Stimulated activated naive CD4-positive, alpha-beta T cell treated with Interleukin-2 at 50 U/mL for 16 hours (primary cell): ENCODE data around the gene OTUB1.
"Not testable (repeated sequence)": the region's sequence is repeated elsewhere in the genome, so short reads cannot be mapped to it uniquely, and the experiment has no call there.

ENCODE experiments used
- DNase-seq: peaks from one replicate; lab custom pipeline; 2025; lab: John Stamatoyannopoulos, UW

OTUB1 gene, protein sequence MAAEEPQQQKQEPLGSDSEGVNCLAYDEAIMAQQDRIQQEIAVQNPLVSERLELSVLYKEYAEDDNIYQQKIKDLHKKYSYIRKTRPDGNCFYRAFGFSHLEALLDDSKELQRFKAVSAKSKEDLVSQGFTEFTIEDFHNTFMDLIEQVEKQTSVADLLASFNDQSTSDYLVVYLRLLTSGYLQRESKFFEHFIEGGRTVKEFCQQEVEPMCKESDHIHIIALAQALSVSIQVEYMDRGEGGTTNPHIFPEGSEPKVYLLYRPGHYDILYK

DNA sequence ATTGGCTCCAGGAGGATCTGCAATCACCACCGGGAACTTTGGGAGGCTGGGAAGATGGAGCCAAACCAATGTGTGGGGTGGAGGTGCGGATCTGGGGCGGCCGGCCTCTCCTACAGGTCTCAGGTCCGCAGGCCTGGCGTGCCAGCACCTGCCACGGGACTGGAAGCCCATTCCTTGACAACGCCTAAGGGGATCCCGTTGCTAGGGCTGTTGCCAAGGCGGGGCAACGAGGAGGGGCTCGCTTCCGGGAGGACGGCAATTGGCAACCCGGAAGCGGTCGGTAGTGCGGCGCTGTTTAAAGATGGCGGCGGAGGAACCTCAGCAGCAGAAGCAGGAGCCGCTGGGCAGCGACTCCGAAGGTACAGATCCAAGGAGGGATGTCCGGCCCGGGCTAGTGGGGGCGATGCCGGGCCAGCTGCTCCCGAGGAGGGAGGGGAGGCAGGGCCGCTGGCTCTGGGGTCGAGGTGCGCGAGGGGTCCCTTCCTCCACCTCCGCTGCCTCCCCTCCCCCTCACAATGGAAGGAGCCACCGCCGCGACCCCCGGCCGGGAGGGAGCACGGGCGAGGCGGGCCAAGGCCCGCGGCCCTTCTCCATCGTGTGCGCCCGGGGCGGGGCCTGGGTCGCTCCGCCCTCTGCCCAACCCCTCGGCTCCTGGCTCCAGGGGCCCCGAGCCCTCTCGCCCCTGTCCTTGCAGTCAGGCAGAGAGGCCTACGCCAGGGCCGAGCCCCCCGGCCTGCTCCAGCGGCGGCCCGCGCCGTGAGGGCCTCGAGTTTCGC is at the start of gene OTUB1:
OTUB1 (plus strand) TSS at position 283 of the 776 bp plus-strand sequence; CDS start at position 302, 19 bp downstream.
- DNase-seq: peak; percentile 85

DNA sequence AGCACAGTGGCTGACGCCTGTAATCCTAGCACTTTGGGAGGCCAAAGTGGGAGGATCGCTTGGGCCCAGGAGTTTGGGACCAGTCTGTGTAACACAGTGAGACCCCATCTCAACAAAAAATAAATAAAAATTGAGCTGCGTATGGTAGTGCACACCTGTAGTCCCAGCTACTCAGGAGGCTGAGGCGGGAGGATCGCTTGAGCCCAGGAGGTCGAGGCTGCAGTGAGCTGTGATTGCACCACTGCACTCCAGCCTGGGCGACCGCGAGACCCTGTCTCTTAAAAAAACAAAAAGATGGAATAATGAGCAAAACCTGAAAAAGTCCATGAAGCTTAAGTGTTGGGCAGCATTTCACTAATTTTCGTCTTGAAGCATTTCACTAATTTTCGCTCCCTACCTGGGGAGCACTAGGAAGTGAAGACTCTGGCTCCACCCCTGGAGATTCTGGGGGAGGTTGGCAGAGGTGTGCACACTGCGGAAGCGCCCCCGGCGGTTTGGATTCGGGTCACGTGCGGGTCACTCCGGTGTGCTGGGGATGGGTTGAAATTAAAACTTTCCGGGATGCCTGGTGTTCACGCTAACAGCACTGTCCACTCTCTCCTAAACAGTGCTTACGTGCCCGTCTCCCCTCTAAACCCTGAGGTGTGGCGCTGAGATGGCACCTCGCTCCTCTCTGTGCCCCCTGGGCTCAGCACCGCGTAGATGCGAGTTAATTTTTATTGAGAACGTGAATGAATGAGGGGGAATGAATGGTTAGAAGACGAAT is 48.3 kb upstream of the OTUB1 start:
- DNase-seq: no peak

DNA sequence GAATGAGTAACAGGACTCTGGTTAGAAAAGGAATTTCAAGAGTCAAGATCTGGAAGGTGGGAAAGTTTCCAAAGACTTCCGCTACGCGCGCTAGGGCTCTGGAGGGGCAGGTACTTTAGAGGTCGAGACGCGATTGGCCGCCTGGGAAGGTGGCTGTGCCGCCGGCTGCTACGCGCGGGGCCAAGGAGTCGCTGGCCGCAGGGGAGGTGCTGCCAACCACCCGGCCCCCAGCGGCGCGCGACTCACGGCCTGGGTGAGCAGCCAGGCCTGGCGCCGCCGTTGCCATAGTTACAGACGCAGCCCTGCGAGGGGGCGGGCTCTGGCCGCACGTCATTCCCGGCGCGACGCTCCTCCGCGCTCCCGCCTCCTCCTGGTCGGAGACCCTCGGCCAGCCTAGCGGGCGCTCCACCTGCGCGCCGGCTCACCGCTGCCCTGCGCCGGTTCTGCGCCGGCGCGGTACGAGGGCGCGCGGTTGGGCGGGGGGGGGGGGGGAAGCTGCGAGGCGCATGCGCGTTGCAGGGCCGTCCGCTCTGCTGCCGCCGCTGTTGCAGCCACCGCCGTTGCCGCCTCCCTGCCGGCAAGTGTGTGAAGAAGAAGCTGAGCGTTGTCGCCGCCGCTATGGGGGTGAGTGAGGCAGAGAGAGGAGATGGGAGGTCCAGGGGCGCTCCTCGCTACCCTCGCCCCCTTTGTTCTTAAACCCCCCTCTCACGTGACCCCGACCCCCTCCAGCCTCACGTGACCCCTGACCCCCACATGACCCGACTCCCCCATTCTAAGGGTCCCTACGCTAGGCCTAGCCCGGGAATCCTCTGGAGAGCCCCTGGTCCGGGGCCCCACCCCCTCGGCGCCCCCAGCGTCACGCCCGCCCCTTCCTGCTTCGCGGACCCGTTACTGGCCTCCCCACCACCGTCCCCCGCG is 47.5 kb upstream of the OTUB1 start, which contains the start of gene NAA40:
NAA40 (plus strand) TSS at position 524 of the 918 bp plus-strand sequence; CDS start at position 619, 95 bp downstream.
- DNase-seq: peak; percentile 93

DNA sequence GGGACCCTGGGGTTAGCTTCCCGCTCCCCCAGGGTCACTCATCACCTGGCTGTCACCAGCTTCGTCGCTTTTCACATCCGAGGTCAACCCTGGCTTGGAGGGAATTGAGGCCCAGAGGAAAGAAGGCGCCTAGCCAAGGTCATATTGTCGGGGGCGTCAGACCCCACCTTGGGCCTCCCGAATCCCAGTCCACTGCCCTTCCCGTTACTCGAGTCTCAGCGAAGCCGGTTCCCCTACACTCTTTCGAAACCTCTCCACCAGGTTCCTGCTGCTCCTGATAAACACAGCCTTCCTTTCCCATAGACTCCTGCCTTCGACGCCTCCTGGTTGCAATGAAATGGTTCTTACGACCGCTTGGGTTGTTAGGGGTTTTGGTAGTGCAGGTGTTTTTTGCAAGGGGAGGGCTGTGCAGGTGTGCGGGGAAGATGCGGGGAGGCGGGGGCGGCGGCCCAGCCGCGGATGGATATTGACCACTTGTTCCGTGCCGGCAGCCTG is 46.8 kb upstream of the OTUB1 start:
- no peak for DNase-seq

DNA sequence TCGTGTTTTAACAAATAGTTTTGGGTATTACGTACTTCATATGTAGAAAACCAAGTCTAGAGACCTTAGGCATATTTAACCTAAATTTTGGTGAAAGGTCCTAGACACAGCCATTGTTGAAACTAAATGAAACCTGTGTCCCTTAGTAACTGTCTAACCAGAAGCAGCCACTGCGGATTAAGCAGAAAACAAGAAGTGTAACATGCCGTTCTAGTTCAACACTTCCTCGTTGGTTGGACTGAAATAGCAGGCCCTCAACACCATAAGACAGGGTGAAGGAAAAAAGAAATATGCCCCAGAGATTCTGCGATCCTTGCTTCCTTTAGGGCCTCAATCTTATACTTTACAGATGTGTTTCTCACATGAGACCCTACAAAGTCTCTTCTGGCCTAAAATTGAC is 45.5 kb upstream of the OTUB1 start:
- DNase-seq: no peak

DNA sequence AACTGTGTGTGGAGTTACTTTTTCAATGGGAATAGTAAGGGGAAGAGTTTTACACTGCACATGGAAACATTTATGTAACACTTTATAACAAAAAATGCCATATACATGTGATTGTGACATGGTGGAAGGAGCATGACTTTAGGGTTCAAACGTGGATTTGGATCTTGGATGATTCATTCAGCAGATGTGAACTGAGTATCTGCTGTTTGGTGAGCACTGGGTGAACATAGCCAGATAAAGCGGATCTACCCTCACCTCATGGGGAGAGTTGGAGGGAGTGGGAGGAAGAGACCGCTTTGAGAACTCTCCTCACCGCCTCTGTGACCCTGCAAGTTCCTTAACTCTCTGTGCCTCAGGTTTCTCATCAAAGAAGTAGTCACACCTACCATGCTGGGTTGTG is 44.3 kb upstream of the OTUB1 start:
- DNase-seq: no peak

DNA sequence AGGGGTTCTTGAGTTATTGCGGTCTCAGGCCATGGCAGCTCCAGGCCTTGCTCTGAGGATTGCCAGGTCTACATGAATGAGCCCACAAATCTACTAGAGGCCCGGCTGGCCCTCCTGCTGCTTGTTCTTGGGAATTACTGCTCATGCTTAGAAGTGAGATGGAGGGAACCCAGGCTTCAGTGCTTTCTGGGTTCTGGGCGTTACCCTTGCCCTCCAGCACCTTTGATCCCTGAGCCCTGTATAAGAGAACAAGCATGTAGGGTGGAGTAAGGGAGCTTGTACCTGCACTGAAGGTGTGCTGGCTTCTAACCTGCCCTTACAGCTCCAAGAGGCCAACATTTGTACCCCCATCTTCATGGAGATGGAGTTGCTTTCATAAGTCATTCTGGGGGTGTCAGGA is 43.4 kb upstream of the OTUB1 start:
- DNase-seq: no peak

DNA sequence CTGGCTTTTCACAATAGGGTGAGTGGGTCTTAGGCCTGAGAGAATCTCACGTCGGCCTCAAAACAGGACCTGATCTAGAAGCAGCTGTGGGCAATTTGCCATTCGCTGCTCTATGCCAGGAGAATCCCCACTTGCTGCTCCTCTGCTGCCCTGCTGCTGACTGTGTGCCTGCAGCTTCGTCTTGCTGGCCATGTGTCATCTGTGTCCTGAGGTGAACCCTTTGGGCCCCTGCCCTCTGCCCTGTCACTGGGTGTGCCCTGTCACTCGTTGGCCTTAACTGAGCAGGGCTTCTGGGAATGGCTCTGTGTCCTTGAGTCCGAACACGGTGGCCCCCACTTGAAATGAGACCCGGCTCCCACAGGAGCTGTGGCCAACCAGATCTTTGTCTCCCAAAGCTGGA is 41.3 kb upstream of the OTUB1 start:
- no peak for DNase-seq

DNA sequence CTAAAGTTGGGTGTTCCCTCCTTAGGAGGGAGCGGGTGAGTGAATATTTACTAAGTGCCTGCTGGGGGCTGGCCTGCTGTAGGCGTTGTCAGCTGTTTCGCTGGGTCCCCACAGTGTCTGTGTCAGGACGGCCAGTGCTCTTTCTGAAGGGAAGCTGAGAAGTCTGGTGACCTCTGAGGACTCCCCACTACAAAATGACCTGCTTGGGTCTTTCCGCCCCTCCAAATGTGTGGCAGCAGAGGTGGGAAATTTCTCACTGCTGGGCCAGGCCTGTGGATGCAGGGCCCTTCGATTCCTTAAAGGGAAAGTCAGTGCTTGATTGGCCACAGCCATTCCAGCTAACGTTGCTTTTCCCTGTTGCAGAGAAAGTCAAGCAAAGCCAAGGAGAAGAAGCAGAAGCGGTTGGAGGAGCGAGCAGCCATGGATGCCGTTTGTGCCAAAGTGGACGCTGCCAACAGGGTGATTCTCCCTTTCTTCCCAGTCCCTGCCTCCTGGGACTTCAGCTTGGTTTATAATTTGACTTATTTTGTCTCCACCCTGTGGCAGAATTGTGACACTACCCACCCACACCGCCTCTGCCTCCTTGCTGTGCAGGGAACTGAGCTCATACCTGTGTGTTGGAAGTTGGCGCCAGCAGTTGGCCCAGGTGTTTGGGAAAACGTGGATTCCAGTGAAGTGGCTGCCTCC is 40.6 kb upstream of the OTUB1 start:
- peak; percentile 43 for DNase-seq

DNA sequence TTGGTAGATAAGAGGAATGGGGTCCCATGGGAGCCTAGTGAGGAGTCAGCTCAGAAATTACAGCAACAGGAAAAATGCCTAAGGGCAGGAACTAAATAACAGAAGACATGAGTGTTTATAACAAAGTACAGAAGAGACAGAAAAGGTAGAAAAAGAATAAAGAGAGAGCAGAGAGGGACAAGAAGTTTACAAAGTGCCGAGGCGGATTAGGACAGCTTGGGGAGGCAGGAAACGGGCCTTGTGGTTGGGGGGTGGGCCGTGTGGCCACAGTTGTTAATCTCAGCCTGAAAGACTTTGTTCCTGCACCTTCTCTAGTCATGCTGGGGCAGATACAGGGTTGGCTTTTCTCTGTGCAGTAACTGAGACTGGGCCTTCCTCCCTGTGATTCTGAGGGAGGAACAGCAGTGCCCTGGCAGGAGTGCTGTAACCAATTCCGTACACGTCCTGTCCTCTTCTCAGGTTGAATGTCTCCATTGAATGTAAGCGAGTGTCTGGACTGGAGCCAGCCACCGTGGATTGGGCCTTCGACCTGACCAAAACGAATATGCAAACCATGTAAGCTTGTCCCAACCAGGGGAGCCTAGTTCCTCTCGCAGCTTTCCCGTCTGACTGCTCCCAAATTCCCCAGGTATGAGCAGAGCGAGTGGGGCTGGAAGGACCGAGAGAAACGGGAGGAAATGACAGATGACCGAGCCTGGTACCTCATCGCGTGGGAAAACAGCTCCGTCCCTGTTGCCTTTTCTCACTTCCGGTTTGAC is 34.3 kb upstream of the OTUB1 start:
- peak; percentile 6 for DNase-seq

DNA sequence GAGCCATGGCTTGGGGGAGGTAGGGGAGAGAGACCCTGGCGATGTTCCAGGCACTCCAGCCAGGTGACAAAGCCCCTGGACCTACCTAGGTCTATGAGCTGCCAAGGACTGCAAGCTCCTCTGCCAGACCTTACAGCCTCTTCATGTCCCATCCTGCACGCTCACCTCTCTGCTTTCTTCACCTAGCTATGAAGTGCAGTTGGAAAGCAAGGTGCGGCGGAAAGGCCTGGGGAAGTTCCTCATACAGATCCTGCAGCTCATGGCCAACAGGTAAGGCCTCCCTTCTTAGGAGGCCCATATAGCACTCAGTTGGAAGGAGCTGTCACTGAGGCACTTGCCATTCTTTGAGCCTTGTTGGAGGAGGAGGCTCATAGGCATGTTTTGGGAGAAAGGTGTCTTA is 33.7 kb upstream of the OTUB1 start:
- no peak for DNase-seq

DNA sequence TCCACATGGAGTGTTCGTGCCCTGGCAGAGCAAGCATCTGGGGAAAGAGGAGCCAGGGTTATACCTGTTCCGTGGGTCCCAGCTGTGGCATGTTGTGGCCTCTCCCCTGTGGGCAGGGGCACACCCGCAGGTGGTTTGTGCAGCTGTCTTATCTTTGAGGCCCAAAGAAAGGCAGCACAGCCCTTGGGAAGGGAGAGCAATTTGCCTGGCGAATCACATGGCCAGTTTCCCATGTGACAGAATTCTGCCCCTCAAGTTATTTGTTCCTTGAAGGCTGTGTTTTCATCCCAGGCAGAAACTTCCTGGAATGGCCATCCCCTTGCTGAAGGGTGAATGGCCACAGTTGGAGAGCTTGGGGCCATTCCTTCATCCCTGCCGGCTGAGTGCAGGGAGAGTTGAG is 28.2 kb upstream of the OTUB1 start:
- no peak for DNase-seq

DNA sequence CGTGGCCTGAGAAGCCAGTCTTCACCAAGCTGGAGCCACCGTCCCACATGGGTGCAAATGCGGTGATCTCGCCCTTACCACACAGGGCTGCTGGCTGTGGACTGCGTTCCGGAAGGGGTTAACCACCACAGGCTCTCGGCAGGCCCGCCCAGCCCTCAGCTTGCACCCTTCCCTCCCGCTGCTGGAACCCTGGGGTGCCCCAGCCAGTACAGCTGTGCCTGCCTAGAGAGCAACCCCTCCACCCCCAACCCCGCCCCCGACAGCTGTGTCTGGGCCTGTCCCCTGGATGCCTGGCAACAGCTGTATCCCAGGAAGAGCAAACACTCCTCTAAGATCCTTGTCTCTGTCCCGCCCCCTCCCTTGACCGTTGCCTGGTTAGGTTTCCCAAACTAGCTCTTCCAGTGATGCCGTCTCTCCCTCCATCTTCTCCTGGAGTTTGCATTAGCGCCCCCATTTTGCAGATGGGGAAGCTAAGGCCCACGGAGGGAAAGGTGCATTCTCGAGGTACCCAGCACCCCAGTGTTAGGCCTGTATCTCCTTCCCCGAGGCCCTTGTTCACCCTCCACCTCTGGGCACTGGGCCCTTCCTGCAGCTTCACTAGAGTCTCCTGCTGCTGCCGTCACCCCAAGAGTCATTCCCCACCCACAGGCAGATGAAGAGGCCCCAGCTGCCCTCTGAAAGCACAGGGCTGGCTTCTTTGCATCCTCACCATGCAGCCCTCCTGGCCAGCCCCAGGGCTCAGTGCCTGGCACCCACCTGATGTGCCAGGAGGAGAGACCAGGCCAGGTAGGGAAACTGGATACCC is 24.4 kb upstream of the OTUB1 start:
- no peak for DNase-seq

DNA sequence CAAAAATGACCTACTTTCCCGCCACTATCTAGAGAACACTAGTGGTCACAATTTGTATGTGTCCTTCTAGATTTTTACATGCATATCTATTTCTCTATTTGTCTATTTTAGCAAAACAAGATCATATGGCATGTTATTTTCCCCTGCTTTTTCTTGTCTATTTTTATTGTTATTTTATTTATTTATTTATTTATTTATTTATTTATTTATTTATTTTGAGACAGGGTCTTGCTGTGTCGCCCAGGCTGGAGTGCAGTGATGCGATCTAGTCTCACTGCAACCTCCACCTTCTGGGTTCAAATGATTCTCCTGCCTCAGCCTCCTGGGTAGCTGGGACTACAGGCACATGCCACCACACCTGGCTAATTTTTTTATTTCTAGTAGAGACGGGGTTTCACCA is 22.3 kb upstream of the OTUB1 start:
- DNase-seq: not testable (repeated sequence)

DNA sequence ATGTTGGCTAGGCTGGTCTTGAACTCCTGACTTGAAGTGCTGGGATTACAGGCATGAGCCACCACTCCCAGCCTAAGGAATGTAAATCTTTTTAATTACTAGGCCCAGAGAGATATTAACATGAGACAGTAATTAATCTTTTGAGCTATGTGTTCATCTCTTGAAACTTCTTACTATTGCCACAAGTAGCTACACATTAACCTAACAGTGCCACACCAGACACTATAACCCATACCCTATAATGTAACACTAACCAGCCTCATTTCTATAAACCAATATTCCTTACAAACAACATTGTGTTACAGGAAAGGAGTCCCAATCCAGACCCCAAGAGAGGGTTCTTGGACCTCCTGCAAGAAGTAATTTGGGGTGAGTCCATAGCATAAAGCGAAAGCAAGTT is 19.8 kb upstream of the OTUB1 start:
- no peak for DNase-seq

DNA sequence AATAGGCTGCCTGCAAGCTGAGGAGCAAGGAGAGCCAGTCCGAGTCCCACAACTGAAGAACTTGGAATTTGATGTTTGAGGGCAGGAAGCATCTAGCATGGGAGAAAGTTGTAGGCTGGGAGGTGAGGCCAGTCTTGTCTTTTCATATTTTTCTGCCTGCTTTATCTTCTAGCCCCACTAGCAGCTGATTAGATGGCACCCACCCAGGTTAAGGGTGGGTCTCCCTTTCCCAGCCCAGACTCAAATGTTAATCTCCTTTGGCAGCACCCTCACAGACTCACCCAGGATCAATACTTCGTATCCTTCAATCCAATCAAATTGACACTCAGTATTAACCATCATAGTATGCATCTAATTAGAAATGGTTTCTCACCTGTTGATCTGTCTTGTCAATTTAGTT is 16.8 kb upstream of the OTUB1 start:
- no peak for DNase-seq

DNA sequence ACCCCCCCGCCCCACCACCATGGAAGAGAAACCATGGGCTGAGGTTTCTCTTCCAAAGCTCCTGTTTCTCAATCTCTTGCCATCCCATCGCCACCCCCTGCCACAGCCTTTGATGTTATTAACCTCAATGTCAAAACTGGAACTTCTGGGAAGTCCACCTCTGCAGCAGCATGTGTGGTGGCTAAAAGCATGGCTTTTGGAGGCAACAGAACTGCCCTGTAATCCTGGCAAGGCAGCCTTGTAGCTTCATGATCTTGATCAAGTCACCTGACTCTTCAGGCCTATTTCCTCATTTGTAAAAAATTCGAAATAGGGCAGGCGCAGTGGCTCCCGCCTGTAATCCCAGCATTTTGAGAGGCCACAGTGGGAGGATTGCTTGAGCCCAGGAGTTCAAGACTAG is 15.3 kb upstream of the OTUB1 start:
- DNase-seq: no peak

DNA sequence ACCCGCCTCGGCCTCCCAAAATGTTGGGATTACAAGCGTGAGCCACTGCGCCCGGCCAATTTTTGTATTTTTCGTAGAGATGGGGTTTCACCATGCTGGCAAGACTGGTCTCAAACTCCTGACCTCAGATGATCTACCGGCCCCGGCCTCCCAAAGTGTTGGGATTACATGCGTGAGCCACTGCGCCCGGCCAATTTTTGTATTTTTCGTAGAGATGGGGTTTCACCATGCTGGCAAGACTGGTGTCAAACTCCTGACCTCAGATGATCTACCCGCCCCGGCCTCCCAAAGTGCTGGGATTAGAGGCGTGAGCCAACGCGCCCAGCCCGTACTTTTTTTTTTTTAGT is 12.4 kb upstream of the OTUB1 start:
- not testable (repeated sequence) for DNase-seq
